Nephron (organoid): Measurements from ENCODE around the gene MPHOSPH9.
"Not testable (repeated sequence)": the region's sequence is repeated elsewhere in the genome, so short reads cannot be mapped to it uniquely, and the experiment has no call there.

Experiments
- H3K27ac Mint-ChIP-seq, 3 experiments: 2 replicates each; pipeline ENCODE4 v1.8.0; 2020; ENCODE audit warnings: mixed read lengths in 3 of 3, mild to moderate bottlenecking in 2 of 3, moderate library complexity in 1 of 3
- H3K27me3 Mint-ChIP-seq: 2 replicates; pipeline ENCODE4 v1.8.0; 2021; ENCODE audit warnings: low read depth, mild to moderate bottlenecking, moderate library complexity, mixed read lengths
- H3K36me3 Mint-ChIP-seq: 2 replicates; pipeline ENCODE4 v1.8.0; 2020; ENCODE audit warnings: low read depth, mixed read lengths
- H3K4me1 Mint-ChIP-seq: 2 replicates; pipeline ENCODE4 v1.8.0; 2020; ENCODE audit warnings: mixed read lengths
- H3K4me3 Mint-ChIP-seq, 3 experiments: 2 replicates each; pipeline ENCODE4 v1.8.0; 2020; ENCODE audit warnings: mild to moderate bottlenecking in 3 of 3, mixed read lengths in 3 of 3, moderate library complexity in 2 of 3
- H3K9me3 Mint-ChIP-seq: 2 replicates; pipeline ENCODE4 v1.8.0; 2020; ENCODE audit warnings: mixed read lengths
- TF ChIP-seq, protein P1 (sequence below), 3 experiments: fragments of 200-600 bp; sonication (generic); IDR thresholded peaks; one replicate each; pipeline ENCODE4 v1.5.0; 2021; ENCODE audit warnings: antibody characterized with exemption in 3 of 3; ENCODE audit not compliant: unreplicated experiment in 3 of 3

MPHOSPH9 gene

DNA sequence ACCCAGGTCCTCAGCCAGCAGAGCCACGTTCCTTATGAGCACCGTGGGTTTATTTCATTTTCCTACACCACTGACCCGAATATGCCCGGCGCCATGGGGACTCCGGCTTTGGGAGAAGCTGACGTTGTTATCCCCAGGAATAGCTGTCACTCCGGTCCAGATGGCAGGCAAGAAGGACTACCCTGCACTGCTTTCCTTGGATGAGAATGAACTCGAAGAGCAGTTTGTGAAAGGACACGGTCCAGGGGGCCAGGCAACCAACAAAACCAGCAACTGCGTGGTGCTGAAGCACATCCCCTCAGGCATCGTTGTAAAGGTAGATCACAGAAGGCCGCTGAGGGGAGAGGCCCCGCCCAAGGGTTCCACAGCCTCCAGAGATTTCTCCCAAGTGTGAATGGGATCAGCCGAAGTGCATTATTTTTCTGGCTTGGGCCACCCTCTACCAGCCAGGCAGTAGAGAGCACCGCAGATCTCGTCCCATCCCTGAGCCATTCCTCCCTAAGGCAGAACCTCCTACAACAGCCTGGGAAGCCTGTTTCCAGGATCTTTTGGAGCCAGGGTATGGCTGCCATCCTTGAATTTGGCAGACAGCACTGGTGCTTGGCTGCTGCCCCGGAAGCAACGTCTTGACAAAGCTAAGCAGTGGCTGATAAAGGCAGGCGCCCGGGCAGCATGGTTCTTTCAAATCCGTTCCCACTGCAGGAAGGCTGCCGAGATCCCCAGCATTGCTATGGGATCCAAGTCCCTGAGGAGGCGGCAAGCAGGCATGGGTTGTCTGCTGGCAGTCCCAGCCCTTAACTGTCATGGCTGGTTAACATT lies 20.9 kb upstream of the MPHOSPH9 start:
- H3K27ac Mint-ChIP-seq: peak overlapping the region in 1 of 3 experiments; percentile 2
- TF ChIP-seq, protein P1, sequence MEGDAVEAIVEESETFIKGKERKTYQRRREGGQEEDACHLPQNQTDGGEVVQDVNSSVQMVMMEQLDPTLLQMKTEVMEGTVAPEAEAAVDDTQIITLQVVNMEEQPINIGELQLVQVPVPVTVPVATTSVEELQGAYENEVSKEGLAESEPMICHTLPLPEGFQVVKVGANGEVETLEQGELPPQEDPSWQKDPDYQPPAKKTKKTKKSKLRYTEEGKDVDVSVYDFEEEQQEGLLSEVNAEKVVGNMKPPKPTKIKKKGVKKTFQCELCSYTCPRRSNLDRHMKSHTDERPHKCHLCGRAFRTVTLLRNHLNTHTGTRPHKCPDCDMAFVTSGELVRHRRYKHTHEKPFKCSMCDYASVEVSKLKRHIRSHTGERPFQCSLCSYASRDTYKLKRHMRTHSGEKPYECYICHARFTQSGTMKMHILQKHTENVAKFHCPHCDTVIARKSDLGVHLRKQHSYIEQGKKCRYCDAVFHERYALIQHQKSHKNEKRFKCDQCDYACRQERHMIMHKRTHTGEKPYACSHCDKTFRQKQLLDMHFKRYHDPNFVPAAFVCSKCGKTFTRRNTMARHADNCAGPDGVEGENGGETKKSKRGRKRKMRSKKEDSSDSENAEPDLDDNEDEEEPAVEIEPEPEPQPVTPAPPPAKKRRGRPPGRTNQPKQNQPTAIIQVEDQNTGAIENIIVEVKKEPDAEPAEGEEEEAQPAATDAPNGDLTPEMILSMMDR (IDR thresholded peaks at IDR 0.05; ENCODE audit: unreplicated experiment in 3 of 3): no peak

DNA sequence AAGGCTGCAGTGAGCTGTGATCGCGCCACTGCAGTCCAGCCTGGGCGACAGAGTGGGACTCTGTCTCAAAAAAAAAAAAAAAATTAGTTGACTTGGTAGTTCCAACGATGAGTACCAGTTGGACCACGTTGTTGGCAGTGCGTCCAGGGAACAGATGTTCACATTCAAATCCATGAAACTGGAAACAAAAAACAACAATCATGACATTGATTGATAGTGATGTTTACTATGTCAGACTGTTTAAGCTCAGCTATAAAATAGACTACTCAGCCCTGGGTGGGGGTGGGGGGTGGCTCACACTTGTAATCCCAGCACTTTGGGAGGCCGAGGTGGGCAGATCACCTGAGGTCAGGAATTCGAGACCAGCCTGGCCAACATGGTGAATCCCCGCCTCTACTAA lies 19.4 kb upstream of the MPHOSPH9 start:
- not testable (repeated sequence) for H3K27ac Mint-ChIP-seq, H3K4me3 Mint-ChIP-seq, H3K27me3 Mint-ChIP-seq
- H3K4me1 Mint-ChIP-seq: peaks cover 20% of the 10 kb centered on the region
- peaks cover 18% of the 10 kb centered on the region for H3K9me3 Mint-ChIP-seq
- peaks cover 71% of the 10 kb centered on the region for H3K36me3 Mint-ChIP-seq

More for the DNA sequence above, 20.9 kb upstream of the MPHOSPH9 start:
- H3K4me3 Mint-ChIP-seq: no peak overlapping the region
- H3K27me3 Mint-ChIP-seq: no peaks in the 10 kb centered on the region
- H3K4me1 Mint-ChIP-seq: peaks cover 19% of the 10 kb centered on the region
- H3K9me3 Mint-ChIP-seq: peaks cover 8% of the 10 kb centered on the region
- peaks cover 71% of the 10 kb centered on the region for H3K36me3 Mint-ChIP-seq

DNA sequence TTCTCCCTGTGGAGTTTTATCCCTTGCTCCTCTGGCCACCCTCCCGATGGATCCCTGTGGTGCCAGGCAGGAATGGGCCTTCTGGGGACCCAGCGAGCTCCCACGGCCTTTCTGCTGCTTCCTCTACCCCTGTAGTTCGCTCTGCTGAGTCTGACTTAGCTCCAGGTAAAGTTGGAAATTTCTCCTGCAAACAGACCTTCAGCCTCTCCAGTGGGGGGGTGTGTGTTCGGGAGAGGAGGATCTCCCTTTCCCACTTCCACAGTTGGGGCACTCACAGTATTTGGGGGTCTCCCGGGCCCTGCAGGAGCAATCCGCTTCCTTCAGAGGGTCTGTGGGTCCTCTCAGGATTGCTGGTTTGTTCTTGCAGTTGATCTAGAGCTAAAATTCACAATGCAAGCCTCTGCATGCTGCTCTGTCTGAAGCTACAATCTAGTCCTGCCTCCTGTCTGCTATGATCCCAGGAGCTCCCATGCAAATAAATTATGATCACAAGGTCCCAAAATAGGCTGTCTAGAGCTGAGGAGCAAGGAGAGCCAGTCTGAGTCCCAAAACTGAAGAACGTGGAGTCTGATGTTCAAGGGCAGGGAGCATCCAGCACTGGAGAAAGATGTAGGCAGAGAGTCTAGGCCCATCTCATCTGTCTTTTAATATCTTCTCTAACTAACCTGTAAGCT lies 18.6 kb upstream of the MPHOSPH9 start:
- Mint-ChIP-seq H3K4me3 (no peak overlapping the region), H3K9me3 (peaks cover 23% of the 10 kb centered on the region), H3K4me1 (peaks cover 26% of the 10 kb centered on the region), H3K27me3 (no peaks in the 10 kb centered on the region), H3K36me3 (peaks cover 70% of the 10 kb centered on the region), H3K27ac (peak overlapping the region; percentile 70 to 91 (median 77))
- TF ChIP-seq, protein P1 (IDR thresholded peaks at IDR 0.05; ENCODE audit: unreplicated experiment in 3 of 3): no peak

DNA sequence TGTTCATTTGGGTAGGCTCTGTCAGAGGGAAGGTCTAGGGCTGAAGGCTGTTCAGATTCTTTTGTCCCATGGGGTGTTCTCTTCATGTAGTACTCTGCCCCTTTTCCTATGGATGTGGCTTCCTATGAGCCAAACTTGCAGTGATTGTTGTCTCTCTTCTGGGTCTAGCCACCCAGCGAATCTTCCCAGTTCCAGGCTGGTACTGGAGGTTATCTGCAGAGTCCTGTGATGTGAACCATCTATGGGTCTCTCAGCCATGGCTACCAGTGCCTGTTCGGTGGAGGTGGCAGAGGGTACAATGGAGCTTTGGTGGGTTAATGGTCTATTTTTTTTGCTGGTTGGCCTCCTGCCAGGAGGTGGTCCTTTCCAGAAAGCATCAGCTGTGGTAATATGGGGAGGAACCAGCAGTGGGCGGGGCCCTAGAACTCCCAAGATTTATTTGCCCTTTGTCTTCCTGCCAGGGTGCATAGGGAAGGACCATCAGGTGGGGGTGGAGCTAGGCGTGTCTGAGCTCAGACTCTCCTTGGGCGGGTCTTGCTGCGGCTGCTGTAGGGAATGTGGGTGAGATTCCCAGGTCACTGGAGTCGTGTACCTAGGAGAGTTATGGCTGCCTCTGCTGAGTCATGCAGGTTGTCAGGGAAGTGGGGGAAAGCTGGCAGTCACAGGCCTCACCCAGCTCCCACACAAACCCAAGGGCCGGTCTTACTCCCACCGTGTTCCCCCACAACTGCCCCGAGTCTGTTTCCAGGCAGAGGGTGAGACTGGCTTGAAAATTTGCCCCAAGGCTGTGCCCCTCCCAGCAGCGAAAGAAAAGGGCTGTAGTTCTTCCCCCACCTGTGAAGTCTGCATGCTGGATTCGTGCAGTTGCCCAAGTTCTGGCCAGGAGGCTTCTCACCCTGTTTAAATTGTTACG lies 17.8 kb upstream of the MPHOSPH9 start:
- peak overlapping the region; percentile 70 to 91 (median 77) for H3K27ac Mint-ChIP-seq
- peaks cover 70% of the 10 kb centered on the region for H3K36me3 Mint-ChIP-seq
- H3K4me1 Mint-ChIP-seq: peaks cover 26% of the 10 kb centered on the region
- H3K9me3 Mint-ChIP-seq: peaks cover 26% of the 10 kb centered on the region
- peaks cover 1% of the 10 kb centered on the region for H3K27me3 Mint-ChIP-seq
- TF ChIP-seq, protein P1 (IDR thresholded peaks at IDR 0.05; ENCODE audit: unreplicated experiment in 3 of 3): no peak
- H3K4me3 Mint-ChIP-seq: peak overlapping the region in 1 of 3 experiments; percentile 44

DNA sequence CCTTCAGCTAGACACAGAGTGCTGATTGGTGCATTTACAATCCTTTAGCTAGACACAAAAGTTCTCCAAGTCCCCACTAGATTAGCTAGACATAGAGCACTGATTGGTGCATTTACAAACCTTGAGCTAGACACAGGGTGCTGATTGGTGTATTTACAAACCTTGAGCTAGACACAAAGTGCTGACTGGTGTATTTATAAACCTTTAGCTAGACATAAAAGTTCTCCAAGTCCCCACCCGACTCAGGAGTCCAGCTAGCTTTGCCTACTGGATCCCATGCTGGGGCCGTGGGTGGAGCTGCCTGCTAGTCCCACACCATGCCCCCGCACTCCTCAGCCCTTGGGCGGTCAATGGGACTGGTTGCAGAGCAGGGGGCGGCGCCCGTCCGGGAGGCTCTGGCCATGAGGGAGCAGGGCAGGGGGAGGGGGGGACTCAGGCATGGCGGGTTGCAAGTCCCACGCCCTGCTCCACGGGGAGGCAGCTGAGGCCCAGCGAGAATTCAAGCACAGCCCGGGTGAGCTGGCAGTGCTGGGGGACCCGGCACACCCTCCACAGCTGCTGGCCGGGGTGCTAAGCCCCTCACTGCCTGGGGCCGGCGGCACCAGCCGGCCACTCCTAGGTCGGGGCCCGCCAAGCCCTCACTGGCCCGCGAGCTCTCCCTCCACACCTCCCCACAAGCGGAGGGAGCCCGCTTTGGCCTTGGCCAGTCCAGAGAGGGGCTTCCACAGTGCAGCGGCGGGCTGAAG lies 16.2 kb upstream of the MPHOSPH9 start:
- not testable (repeated sequence) for H3K27ac Mint-ChIP-seq, H3K4me3 Mint-ChIP-seq, H3K27me3 Mint-ChIP-seq
- Mint-ChIP-seq H3K4me1 (peaks cover 31% of the 10 kb centered on the region), H3K9me3 (peaks cover 33% of the 10 kb centered on the region), H3K36me3 (peaks cover 68% of the 10 kb centered on the region)

DNA sequence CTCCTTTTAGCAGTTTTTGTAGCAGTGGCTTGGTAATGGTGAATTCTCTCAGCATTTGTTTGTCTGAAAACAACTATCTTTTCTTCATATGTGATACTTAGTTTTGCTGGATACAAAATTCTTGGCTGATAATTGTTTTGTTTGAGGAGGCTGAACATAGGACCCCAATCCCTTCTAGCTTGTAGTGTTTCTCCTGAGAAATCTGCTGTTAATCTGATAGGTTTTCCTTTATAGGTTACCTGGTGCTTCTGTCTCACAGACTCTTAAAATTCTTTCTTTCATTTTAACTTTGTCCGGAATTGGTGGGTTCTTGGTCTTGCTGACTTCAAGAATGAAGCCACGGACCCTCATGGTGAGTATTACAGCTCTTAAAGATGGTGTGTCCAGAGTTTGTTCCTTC lies 15.2 kb upstream of the MPHOSPH9 start:
- not testable (repeated sequence) for H3K27me3 Mint-ChIP-seq, H3K4me3 Mint-ChIP-seq, H3K27ac Mint-ChIP-seq
- H3K36me3 Mint-ChIP-seq: peaks cover 62% of the 10 kb centered on the region
- peaks cover 33% of the 10 kb centered on the region for H3K9me3 Mint-ChIP-seq
- peaks cover 31% of the 10 kb centered on the region for H3K4me1 Mint-ChIP-seq
